K562 (cell line): ENCODE results near the gene BZW1. TPM values are rescaled to one million over a fixed set of nuclear protein-coding genes. Genes with fewer than 3 reads are reported as not detected.

ENCODE experiments used
- ATAC-seq: fragments of 200-7000 bp; cut with Tn5 transposase; 3 replicates; pipeline ENCODE4 v1.9.1; 2020; ENCODE audit warnings: moderate library complexity
- BruUV-seq: library from RNA; stranded (reverse); fragments of 400-500 nt; replicated peaks from 2 replicates; lab custom pipeline; 2021; lab: Mats Ljungman, UMichigan
- CTCF ChIA-PET: fragments of 300-600 bp; formaldehyde crosslinking; extraction: SDS; loops from one replicate; lab custom pipeline; 2021; ENCODE audit warnings: low intra/inter-chr PET ratio; lab: Yijun Ruan, JAX
- POLR2A ChIA-PET: fragments of 300-600, 350-650 bp; sonication (Branson Sonifier 250); formaldehyde crosslinking; extraction: SDS; loops from one replicate; lab custom pipeline; 2021; ENCODE audit warnings: antibody characterized with exemption, inconsistent platforms; lab: Yijun Ruan, JAX
- DNase-seq, 4 experiments: peaks; one replicate each; pipeline versions ENCODE4 v3.0.0 to v3.0.0-alpha.2; 2011 to 2018; ENCODE audit warnings: low spot score in 3 of 4, mixed read lengths in 3 of 4; ENCODE audit errors: extremely low read depth in 1 of 4
- FAIRE-seq: peaks from 2 replicates; lab custom pipeline; 2011; peaks lifted over from hg19 to GRCh38; lab: Jason Lieb, UNC
- H2AFZ ChIP-seq: 2 replicates; pipeline ENCODE4 v1.6.0; 2011; ENCODE audit warnings: low read depth, low read length, control low read depth, inconsistent platforms
- H3K27ac ChIP-seq: fragments of 200-600 bp; 3 replicates; pipeline ENCODE4 v1.8.0; 2011; ENCODE audit warnings: low read depth, mild to moderate bottlenecking, control low read depth, inconsistent platforms, low read length, moderate library complexity, mixed read lengths; ENCODE audit errors: extremely low read depth
- H3K27me3 ChIP-seq, 2 experiments: fragments of 300-600 bp in 1 of 2; 2 replicates in 1 of 2; 3 replicates in 1 of 2; pipeline versions ENCODE4 v1.6.0 to v1.8.0; 2011; ENCODE audit warnings: inconsistent platforms in 2 of 2, low read length in 2 of 2, mild to moderate bottlenecking in 1 of 2, mixed read lengths in 1 of 2, moderate library complexity in 1 of 2; ENCODE audit not compliant: control insufficient read depth in 2 of 2, insufficient read depth in 2 of 2
- H3K36me3 ChIP-seq: fragments of 300-600 bp; 3 replicates; pipeline ENCODE4 v1.8.0; 2011; ENCODE audit warnings: mild to moderate bottlenecking, low read length, inconsistent platforms; ENCODE audit not compliant: control insufficient read depth, insufficient read depth
- H3K4me1 ChIP-seq, 2 experiments: fragments of 200-600 bp in 1 of 2; replicated peaks in 1 of 2; 2 replicates in 1 of 2; 3 replicates in 1 of 2; pipeline versions ENCODE4 v1.5.1 to v1.8.0; 2011; ENCODE audit warnings: inconsistent platforms in 2 of 2, low read length in 2 of 2, mild to moderate bottlenecking in 1 of 2, mixed read lengths in 1 of 2, moderate library complexity in 1 of 2; ENCODE audit not compliant: control insufficient read depth in 2 of 2, insufficient read depth in 2 of 2
- H3K4me2 ChIP-seq: 2 replicates; pipeline ENCODE4 v1.6.1; 2011; ENCODE audit warnings: low read length, control low read depth, inconsistent platforms, mixed read lengths; ENCODE audit not compliant: insufficient read depth
- H3K4me3 ChIP-seq: fragments of 200-600 bp; sonication (generic), shearing (Covaris generic); 2 replicates; pipeline ENCODE4 v1.5.1; 2016; ENCODE audit warnings: control low read depth, inconsistent platforms
- H3K79me2 ChIP-seq: fragments of 200-600 bp; 3 replicates; pipeline ENCODE4 v1.8.0; 2011; ENCODE audit warnings: low read length, inconsistent platforms; ENCODE audit not compliant: control insufficient read depth, insufficient read depth
- H3K9ac ChIP-seq, 2 experiments: 2 replicates each; pipeline versions ENCODE4 v1.6.0 to v1.6.1; 2011; ENCODE audit warnings: low read depth in 2 of 2, low read length in 2 of 2, control low read depth in 1 of 2, inconsistent platforms in 1 of 2, mild to moderate bottlenecking in 1 of 2, mixed read lengths in 1 of 2; ENCODE audit not compliant: insufficient read depth in 1 of 2
- H3K9me1 ChIP-seq: one replicate; pipeline ENCODE4 v1.6.0; 2011; ENCODE audit warnings: inconsistent platforms, mild to moderate bottlenecking, low read length, moderate library complexity; ENCODE audit not compliant: control insufficient read depth, insufficient read depth
- H3K9me3 ChIP-seq: replicated peaks from 2 replicates; pipeline ENCODE4 v1.5.1; 2011; ENCODE audit warnings: low read depth, low read length, inconsistent platforms; ENCODE audit not compliant: control insufficient read depth, insufficient read depth
- H4K20me1 ChIP-seq: replicated peaks from 2 replicates; pipeline ENCODE4 v1.6.1; 2011; ENCODE audit warnings: low read length, inconsistent platforms, mixed read lengths; ENCODE audit not compliant: control insufficient read depth, insufficient read depth
- ATF3 ChIP-seq, 2 experiments: fragments of 450-650 bp in 1 of 2; sonication (generic) in 1 of 2; formaldehyde crosslinking in 1 of 2; IDR thresholded peaks in 1 of 2; conservative IDR thresholded peaks in 1 of 2; 2 replicates each; pipeline versions ENCODE4 v1.6.1 to v1.8.1; 2016 to 2023; ENCODE audit warnings: mild to moderate bottlenecking in 2 of 2, moderate library complexity in 2 of 2, inconsistent platforms in 1 of 2, missing genetic modification reagents in 1 of 2
- BDP1 ChIP-seq: IDR thresholded peaks from 3 replicates; pipeline ENCODE4 v1.6.1; 2011; ENCODE audit not compliant: insufficient read length, insufficient read depth
- BMI1 ChIP-seq: fragments of 150-350 bp; IDR thresholded peaks from 2 replicates; pipeline ENCODE4 v1.6.1; 2014; ENCODE audit warnings: low read length
- CBX3 ChIP-seq, 2 experiments: IDR thresholded peaks; 1 replicate in 1 of 2; 2 replicates in 1 of 2; pipeline ENCODE4 v1.6.1; 2012; ENCODE audit warnings: inconsistent platforms in 2 of 2, low read length in 2 of 2, borderline replicate concordance in 1 of 2, control low read depth in 1 of 2
- CXXC5 ChIP-seq: fragments of 250-450 bp; sonication (Bioruptor Pico); IDR thresholded peaks from 2 replicates; pipeline ENCODE4 v1.8.0; 2022; ENCODE audit warnings: inconsistent platforms, mild to moderate bottlenecking, moderate library complexity
- HINFP ChIP-seq: fragments of 450-650 bp; conservative IDR thresholded peaks from 2 replicates; pipeline ENCODE4 v1.6.1; 2016; ENCODE audit warnings: missing genetic modification characterization, low read depth, mild to moderate bottlenecking, control low read depth, missing compliant biosample characterization
- MXI1 ChIP-seq: IDR thresholded peaks from 2 replicates; pipeline ENCODE4 v1.6.1; 2011; ENCODE audit warnings: low read depth, mild to moderate bottlenecking, improper control_type of control experiment, low read length
- PCBP1 ChIP-seq: fragments of 200-400 bp; formaldehyde crosslinking; IDR thresholded peaks from 2 replicates; pipeline ENCODE4 v1.6.1; 2018; ENCODE audit warnings: mild to moderate bottlenecking, low read depth, low read length; ENCODE audit not compliant: poor library complexity, severe bottlenecking
- RB1 ChIP-seq: fragments of 450-650 bp; IDR thresholded peaks from 2 replicates; pipeline ENCODE4 v1.6.1; 2017; ENCODE audit warnings: low read depth, mild to moderate bottlenecking
- RHOXF2B ChIP-seq: fragments of 250-450 bp; sonication (Bioruptor Pico); conservative IDR thresholded peaks from 2 replicates; pipeline ENCODE4 v1.5.1; 2021
- SAP30 ChIP-seq: fragments of 200-600 bp; sonication (generic); IDR thresholded peaks from 2 replicates; pipeline ENCODE4 v1.6.1; 2012; ENCODE audit warnings: borderline replicate concordance, low read depth, mild to moderate bottlenecking, moderate library complexity, low read length, control low read depth, inconsistent platforms; ENCODE audit not compliant: insufficient read depth, poor library complexity, severe bottlenecking
- SMARCC2 ChIP-seq: fragments of 450-650 bp; IDR thresholded peaks from 2 replicates; pipeline ENCODE4 v1.6.1; 2017; ENCODE audit warnings: antibody characterized with exemption, moderate library complexity, mild to moderate bottlenecking, low read depth
- TAF9B ChIP-seq: fragments of 450-650 bp; IDR thresholded peaks from 2 replicates; pipeline ENCODE4 v1.6.1; 2018; ENCODE audit warnings: mild to moderate bottlenecking; ENCODE audit not compliant: partially characterized antibody
- U2AF1 ChIP-seq: fragments of 200-400 bp; formaldehyde crosslinking; optimal IDR thresholded peaks from 2 replicates; pipeline ENCODE3; 2017; ENCODE audit warnings: mild to moderate bottlenecking, low read depth, low read length, moderate library complexity
- ZBTB43 ChIP-seq: sonication (generic); formaldehyde crosslinking; IDR thresholded peaks from 2 replicates; pipeline ENCODE4 v1.8.0; 2023; ENCODE audit warnings: mild to moderate bottlenecking, missing genetic modification reagents
- ZNF217 ChIP-seq: sonication (generic); formaldehyde crosslinking; IDR thresholded peaks from 2 replicates; pipeline ENCODE4 v1.8.0; 2022; ENCODE audit warnings: mild to moderate bottlenecking, missing genetic modification reagents
- WGBS: fragments of 100-300 bp; shearing (Covaris generic); methylation state at CpG from one replicate; pipeline ENCODE4 v1.1.6; 2016; ENCODE audit warnings: low coverage, mixed read lengths; ENCODE audit not compliant: insufficient coverage; ENCODE audit errors: missing lambda C conversion rate; 5-methylcytosine and 5-hydroxymethylcytosine counted together
- in situ Hi-C: fragments of 300-500 bp; cut with MboI; formaldehyde crosslinking; loops from 4 replicates; pipeline ENCODE4 v1.15.0; 2018; ENCODE audit warnings: inconsistent platforms, mixed read lengths
- intact Hi-C: fragments of 100-400 bp; cut with micrococcal nuclease; formaldehyde crosslinking; loops from 2 replicates; pipeline ENCODE4 v1.14.2; 2022
- polyA plus RNA-seq, 8 experiments: library from polyadenylated mRNA; depleted of rRNA in 4 of 8; stranded (reverse) in 5 of 8; unstranded in 3 of 8; fragments of >200 nt; fragmentation: Nextera tagmentation in 2 of 8; fragmentation: Illumina TruSeq in 1 of 8; extraction: Ambion mirVana in 2 of 8; extraction: Trizol in 1 of 8; gene quantifications; 2 replicates each; pipeline versions ENCODE4 v1.2.1 to v1.2.3, GENCODE V29; 2011 to 2014; ENCODE audit warnings: inconsistent platforms in 1 of 8, missing spikeins in 1 of 8
- total RNA-seq, 7 experiments: library from RNA; depleted of rRNA in 6 of 7; stranded (reverse); fragments of >200 nt in 6 of 7; fragmentation: Illumina TruSeq in 2 of 7; extraction: Trizol in 2 of 7; gene quantifications; 2 replicates each; pipeline versions ENCODE4 v1.2.1 to v1.2.3, GENCODE V29; 2011 to 2021; ENCODE audit warnings: low replicate concordance in 1 of 7

Gene BZW1
- total and polyA plus RNA-seq, 9 of the 15 experiments (the other 6 are each of a cell fraction or from before 2014, with no cell fraction given), result 110 to 244 (median 198) TPM

GRCh38 chr2:200812122-200813022, 662 bp downstream of the BZW1 start:
- ChIA-PET POLR2A (interaction anchor here (1.7 kb wide), 1 partner anchor 16 kb away, joined by 4 read pairs; no protein-coding TSS in a partner anchor), CTCF (interaction anchor here (1.1 to 1.6 kb wide), 2 partner anchors 99 kb away, joined by 5 to 10 read pairs; no protein-coding TSS in a partner anchor)
- Histone ChIP-seq H3K79me2 (peaks cover 46% of the 10 kb centered on the region), H3K4me3 (peak overlapping the region; percentile 96), H2AFZ (peak overlapping the region; percentile 97), H3K9me3 (no peaks in the 10 kb centered on the region), H3K9me1 (peaks cover 3% of the 10 kb centered on the region), H3K4me2 (peak overlapping the region; percentile 95), H3K27me3 (no peaks in the 10 kb centered on the region), H3K27ac (peak overlapping the region; percentile 100), H3K36me3 (peaks cover 47% of the 10 kb centered on the region), H3K9ac (peak overlapping the region; percentile 95 to 97), H3K4me1 (peaks cover 0 to 7% of the 10 kb centered on the region in 2 experiments; a peak in 3 of 5 replicates), H4K20me1 (peaks cover 14% of the 10 kb centered on the region)
- DNase-seq (peak; percentile 50 to 81 (median 59)), ATAC-seq (peak; percentile 88), FAIRE-seq (no peak)
- in situ Hi-C loops (no loop called here), intact Hi-C loops (loop anchor here (5.0 kb wide), 3 partner anchors 45 to 60 kb away; partner anchors contain the start of gene CLK1)
- TSS peak; percentile 35 for BruUV-seq
- WGBS, result 2% methylated on average over 21 of the region's 70 CpGs
- TF ChIP-seq TAF9B (no peak), ATF3 (IDR thresholded peaks at IDR 0.05) (no peak), ATF3 (CRISPR knock-in tag; conservative IDR thresholded peaks at IDR 0.05) (0 out of 2 replicates have a peak, but pooled peaks have one; percentile 14), BMI1 (no peak), ZBTB43 (0 out of 2 replicates have a peak, but pooled peaks have one; percentile 8), MXI1 (no peak), CBX3 (IDR thresholded peaks at IDR 0.05; ENCODE audit: borderline replicate concordance in 1 of 2, low read length in 2 of 2) (no peak), CXXC5 (CRISPR knock-in tag) (peak; percentile 48), ZNF217 (CRISPR knock-in tag) (no peak), HINFP (no peak), PCBP1 (peak; percentile 28), BDP1 (no peak), SMARCC2 (no peak), RB1 (peak; percentile 85; the same call in 1 of the 2 replicates), RHOXF2B (no peak), U2AF1 (no peak), SAP30 (peak; percentile 17)
